Measurements from ENCODE around the gene ZNF778. TPM values are rescaled to one million over a fixed set of nuclear protein-coding genes. Genes with fewer than 3 reads are reported as not detected.

The ZNF778 gene
- total and polyA plus RNA-seq, 2 experiments from 2014 or later, result 1.3 to 2.9 TPM

DNA sequence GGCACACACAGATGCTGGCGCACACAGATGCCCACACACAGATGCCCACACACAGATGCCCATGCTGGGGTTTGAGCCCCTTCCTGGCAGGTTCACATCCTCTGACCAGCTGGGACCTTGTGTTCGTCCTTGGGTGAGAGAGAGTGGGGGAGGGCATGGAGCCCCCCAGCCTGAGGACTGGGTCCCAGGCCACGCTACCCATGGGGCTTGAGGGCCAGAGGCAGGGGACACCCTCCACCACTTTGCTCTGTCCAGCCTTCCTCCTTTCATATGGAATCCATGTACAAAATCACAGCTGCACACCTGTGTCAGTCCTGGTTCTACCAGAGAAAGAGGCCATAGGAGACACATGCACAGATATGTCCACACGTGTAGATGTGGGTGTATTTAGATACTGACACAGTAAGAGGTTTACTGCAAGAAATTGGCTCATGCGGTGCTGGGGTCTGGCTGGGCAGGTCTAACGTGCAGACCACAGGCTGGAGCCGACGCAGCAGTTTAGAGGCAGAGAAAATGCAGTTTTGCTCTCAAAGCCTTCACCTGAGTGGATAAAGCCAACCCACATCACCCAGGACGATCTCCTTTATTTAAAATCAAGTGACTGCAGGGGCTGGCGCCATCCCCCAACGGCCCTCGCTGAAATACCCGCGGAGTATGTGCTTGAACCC lies 28.0 kb upstream of the ZNF778 start:
- H3K27me3 ChIP-seq, result no peaks in the 10 kb centered on the region
- TF ChIP-seq EZH2 (IDR thresholded peaks at IDR 0.05; ENCODE audit: borderline replicate concordance) (no peak), EZH2phosphoT487 (IDR thresholded peaks at IDR 0.05; ENCODE audit: low read depth, severe bottlenecking, unreplicated experiment) (no peak)
- TF ChIP-seq, protein P1, sequence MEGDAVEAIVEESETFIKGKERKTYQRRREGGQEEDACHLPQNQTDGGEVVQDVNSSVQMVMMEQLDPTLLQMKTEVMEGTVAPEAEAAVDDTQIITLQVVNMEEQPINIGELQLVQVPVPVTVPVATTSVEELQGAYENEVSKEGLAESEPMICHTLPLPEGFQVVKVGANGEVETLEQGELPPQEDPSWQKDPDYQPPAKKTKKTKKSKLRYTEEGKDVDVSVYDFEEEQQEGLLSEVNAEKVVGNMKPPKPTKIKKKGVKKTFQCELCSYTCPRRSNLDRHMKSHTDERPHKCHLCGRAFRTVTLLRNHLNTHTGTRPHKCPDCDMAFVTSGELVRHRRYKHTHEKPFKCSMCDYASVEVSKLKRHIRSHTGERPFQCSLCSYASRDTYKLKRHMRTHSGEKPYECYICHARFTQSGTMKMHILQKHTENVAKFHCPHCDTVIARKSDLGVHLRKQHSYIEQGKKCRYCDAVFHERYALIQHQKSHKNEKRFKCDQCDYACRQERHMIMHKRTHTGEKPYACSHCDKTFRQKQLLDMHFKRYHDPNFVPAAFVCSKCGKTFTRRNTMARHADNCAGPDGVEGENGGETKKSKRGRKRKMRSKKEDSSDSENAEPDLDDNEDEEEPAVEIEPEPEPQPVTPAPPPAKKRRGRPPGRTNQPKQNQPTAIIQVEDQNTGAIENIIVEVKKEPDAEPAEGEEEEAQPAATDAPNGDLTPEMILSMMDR (IDR thresholded peaks at IDR 0.05; ENCODE audit: poor library complexity), result no peak
- no peak for DNase-seq (ENCODE audit: low spot score)

DNA sequence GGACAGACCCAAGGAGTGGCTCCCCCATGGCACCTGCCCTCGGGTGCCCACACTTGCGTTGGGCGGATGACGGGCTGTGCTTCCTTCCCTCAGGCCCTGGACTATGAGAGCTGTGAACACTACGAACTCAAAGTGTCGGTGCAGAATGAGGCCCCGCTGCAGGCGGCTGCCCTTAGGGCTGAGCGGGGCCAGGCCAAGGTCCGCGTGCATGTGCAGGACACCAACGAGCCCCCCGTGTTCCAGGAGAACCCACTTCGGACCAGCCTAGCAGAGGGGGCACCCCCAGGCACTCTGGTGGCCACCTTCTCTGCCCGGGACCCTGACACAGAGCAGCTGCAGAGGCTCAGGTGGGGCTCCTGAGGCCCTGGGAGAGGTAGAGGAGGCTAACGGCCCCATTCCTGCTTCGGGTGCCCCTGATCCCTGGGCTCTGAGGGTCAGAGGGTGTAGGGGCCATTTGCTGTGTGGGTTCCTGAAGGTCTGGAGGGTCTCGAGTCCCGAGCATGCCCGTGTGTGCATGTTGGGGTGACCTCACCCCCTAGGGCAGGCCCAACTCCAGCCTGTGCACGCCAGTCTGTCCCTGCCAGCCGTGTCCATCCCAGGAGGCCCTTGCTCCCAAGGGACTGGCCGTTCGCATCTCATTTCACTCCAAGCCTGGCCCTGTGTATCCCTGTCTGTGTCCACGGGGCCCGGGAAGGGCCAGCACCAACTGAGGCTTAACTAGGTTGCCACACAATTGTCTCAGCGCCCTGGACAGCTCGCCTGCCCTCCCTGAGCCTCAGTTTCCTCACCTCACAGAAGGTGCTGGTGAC lies 27.1 kb upstream of the ZNF778 start:
- Histone ChIP-seq H3K4me3 (no peak overlapping the region), H3K4me2 (no peak overlapping the region), H3K27ac (no peak overlapping the region), H3K27me3 (no peaks in the 10 kb centered on the region), H3K4me1 (ENCODE audit: insufficient read depth) (peaks cover 6% of the 10 kb centered on the region), H2AFZ (no peak overlapping the region), H4K20me1 (ENCODE audit: insufficient read depth, poor library complexity, severe bottlenecking) (no peaks in the 10 kb centered on the region), H3K9me2 (replicated peaks; ENCODE audit: insufficient read depth) (no peaks in the 10 kb centered on the region), H3K36me3 (replicated peaks; ENCODE audit: insufficient read depth, low read depth) (no peaks in the 10 kb centered on the region), H3K79me2 (no peaks in the 10 kb centered on the region), H3K9me3 (ENCODE audit: low read depth) (no peaks in the 10 kb centered on the region)
- WGBS (ENCODE audit: low lambda C conversion rate, missing lambda C conversion rate), result 85% methylated on average over 27 of the region's 28 CpGs
- DNase-seq (ENCODE audit: low spot score), result peak; percentile 4
- TF ChIP-seq EZH2 (IDR thresholded peaks at IDR 0.05; ENCODE audit: borderline replicate concordance) (no peak), EZH2phosphoT487 (IDR thresholded peaks at IDR 0.05; ENCODE audit: low read depth, severe bottlenecking, unreplicated experiment) (no peak)
- TF ChIP-seq, protein P1 (IDR thresholded peaks at IDR 0.05; ENCODE audit: poor library complexity), result no peak

More for the DNA sequence above, 28.0 kb upstream of the ZNF778 start:
- no peaks in the 10 kb centered on the region for H4K20me1 ChIP-seq (ENCODE audit: insufficient read depth, poor library complexity, severe bottlenecking)
- H3K9me2 ChIP-seq (replicated peaks; ENCODE audit: insufficient read depth), result no peaks in the 10 kb centered on the region
- no peak overlapping the region for H3K4me3 ChIP-seq
- no peak overlapping the region for H2AFZ ChIP-seq
- no peaks in the 10 kb centered on the region for H3K79me2 ChIP-seq
- no peak overlapping the region for H3K27ac ChIP-seq
- H3K9me3 ChIP-seq (ENCODE audit: low read depth), result no peaks in the 10 kb centered on the region
- H3K4me1 ChIP-seq (ENCODE audit: insufficient read depth), result peaks cover 6% of the 10 kb centered on the region
- H3K36me3 ChIP-seq (replicated peaks; ENCODE audit: insufficient read depth, low read depth), result no peaks in the 10 kb centered on the region
- 79% methylated on average over 14 of the region's 14 CpGs for WGBS (ENCODE audit: low lambda C conversion rate, missing lambda C conversion rate)
- no peak overlapping the region for H3K4me2 ChIP-seq

DNA sequence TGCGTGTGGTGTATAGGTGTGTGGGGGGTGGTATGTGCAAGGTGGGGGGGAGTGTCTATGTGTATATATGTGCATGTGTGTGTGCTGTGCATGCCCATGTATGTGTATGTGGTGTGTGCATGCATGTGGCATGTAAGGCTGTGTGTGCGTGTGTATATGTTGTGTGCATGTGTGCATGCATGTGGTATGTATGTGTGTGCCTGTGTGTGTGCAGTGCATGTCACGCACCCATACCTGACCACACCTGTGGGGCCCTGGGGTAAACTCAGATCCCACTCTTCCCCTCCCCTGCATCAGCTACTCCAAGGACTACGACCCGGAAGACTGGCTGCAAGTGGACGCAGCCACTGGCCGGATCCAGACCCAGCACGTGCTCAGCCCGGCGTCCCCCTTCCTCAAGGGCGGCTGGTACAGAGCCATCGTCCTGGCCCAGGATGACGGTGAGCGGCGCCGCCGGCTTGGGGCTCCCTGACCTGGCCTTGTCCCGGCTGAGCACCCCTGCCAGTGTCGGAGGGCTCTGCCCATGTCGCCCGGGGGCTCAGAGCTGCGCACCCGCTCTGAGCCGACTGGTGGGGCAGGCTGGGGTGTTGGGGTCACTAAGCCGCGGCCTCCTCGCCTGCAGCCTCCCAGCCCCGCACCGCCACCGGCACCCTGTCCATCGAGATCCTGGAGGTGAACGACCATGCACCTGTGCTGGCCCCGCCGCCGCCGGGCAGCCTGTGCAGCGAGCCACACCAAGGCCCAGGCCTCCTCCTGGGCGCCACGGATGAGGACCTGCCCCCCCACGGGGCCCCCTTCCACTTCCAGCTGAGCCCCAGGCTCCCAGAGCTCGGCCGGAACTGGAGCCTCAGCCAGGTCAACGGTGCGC lies 26.2 kb upstream of the ZNF778 start:
- Histone ChIP-seq H3K4me3 (no peak overlapping the region), H3K36me3 (replicated peaks; ENCODE audit: insufficient read depth, low read depth) (no peaks in the 10 kb centered on the region), H2AFZ (no peak overlapping the region), H3K4me1 (ENCODE audit: insufficient read depth) (peaks cover 6% of the 10 kb centered on the region), H3K27me3 (no peaks in the 10 kb centered on the region), H3K79me2 (no peaks in the 10 kb centered on the region), H3K9me2 (replicated peaks; ENCODE audit: insufficient read depth) (no peaks in the 10 kb centered on the region), H3K9me3 (ENCODE audit: low read depth) (no peaks in the 10 kb centered on the region), H4K20me1 (ENCODE audit: insufficient read depth, poor library complexity, severe bottlenecking) (no peaks in the 10 kb centered on the region), H3K27ac (no peak overlapping the region), H3K4me2 (peak overlapping the region; percentile 96)
- TF ChIP-seq, protein P1 (IDR thresholded peaks at IDR 0.05; ENCODE audit: poor library complexity), result no peak
- TF ChIP-seq EZH2 (IDR thresholded peaks at IDR 0.05; ENCODE audit: borderline replicate concordance) (no peak), EZH2phosphoT487 (IDR thresholded peaks at IDR 0.05; ENCODE audit: low read depth, severe bottlenecking, unreplicated experiment) (no peak)
- peak; percentile 8 for DNase-seq (ENCODE audit: low spot score)
- WGBS (ENCODE audit: low lambda C conversion rate, missing lambda C conversion rate), result 83% methylated on average over 32 of the region's 44 CpGs

All from hepatocyte (in vitro differentiated cells).